HCT116 (cell line): ENCODE measurements around the gene FCN1. TPM values are rescaled to one million over a fixed set of nuclear protein-coding genes. Genes with fewer than 3 reads are reported as not detected.

Experiments used
- ATAC-seq: fragments of 200-7000 bp; cut with Tn5 transposase; 2 replicates; pipeline ENCODE4 v1.9.1; 2020; ENCODE audit warnings: mild to moderate bottlenecking, moderate library complexity
- BruUV-seq: library from RNA; stranded (reverse); fragments of 400-500 nt; replicated peaks from 2 replicates; lab custom pipeline; 2021; lab: Mats Ljungman, UMichigan
- CTCF ChIA-PET: fragments of 300-600 bp; sonication (Branson Sonifier 250); formaldehyde crosslinking; loops from one replicate; lab custom pipeline; 2021; ENCODE audit warnings: antibody characterized with exemption; lab: Charles Lee
- POLR2A ChIA-PET: fragments of 300-600, 350-600 bp; sonication (Branson Sonifier 250); formaldehyde crosslinking; loops from one replicate; lab custom pipeline; 2021; ENCODE audit warnings: antibody characterized with exemption; lab: Charles Lee
- RAD21 ChIA-PET, 2 experiments: fragments of 300-600 bp; sonication (Branson Sonifier 250); formaldehyde crosslinking; loops; one replicate each; lab custom pipeline; 2023; ENCODE audit warnings: low total read pairs in 2 of 2; ENCODE audit not compliant: uncharacterized antibody in 2 of 2, unreplicated experiment in 2 of 2, low non-redundant PET in 1 of 2; lab: Charles Lee
- DNase-seq: peaks from one replicate; pipeline ENCODE4 v3.0.0-alpha.2; 2010; ENCODE audit warnings: low read depth, low spot score
- H2AFZ ChIP-seq: fragments of 200-600 bp; shearing (Covaris generic), sonication (generic); 2 replicates; pipeline ENCODE4 v1.6.1; 2017; ENCODE audit warnings: low read depth, mixed run types, mixed read lengths, antibody characterized with exemption, low read length; ENCODE audit not compliant: poor library complexity, severe bottlenecking
- H3K27ac ChIP-seq: 2 replicates; pipeline ENCODE4 v1.5.1; 2012; ENCODE audit warnings: low read depth, low read length
- H3K27me3 ChIP-seq: fragments of 200-600 bp; sonication (generic); 2 replicates; pipeline ENCODE4 v1.6.1; 2016; ENCODE audit warnings: mixed run types, low read length, mixed read lengths; ENCODE audit not compliant: insufficient read depth
- H3K36me3 ChIP-seq, 2 experiments: fragments of 200-500 bp in 1 of 2; fragments of 200-600 bp in 1 of 2; sonication (Bioruptor generic) in 1 of 2; sonication (generic) in 1 of 2; 2 replicates each; pipeline versions ENCODE4 v1.5.1 to v1.6.1; 2014 to 2016; ENCODE audit warnings: low read length in 2 of 2, inconsistent platforms in 1 of 2, mixed read lengths in 1 of 2, mixed run types in 1 of 2; ENCODE audit not compliant: insufficient read depth in 2 of 2, control insufficient read depth in 1 of 2
- H3K4me1 ChIP-seq, 2 experiments: fragments of 200-600 bp in 1 of 2; sonication (generic) in 1 of 2; 2 replicates each; pipeline versions ENCODE4 v1.5.1 to v1.6.1; 2012 to 2017; ENCODE audit warnings: low read length in 2 of 2, inconsistent platforms in 1 of 2, mild to moderate bottlenecking in 1 of 2, mixed read lengths in 1 of 2, mixed run types in 1 of 2, moderate library complexity in 1 of 2; ENCODE audit not compliant: insufficient read depth in 2 of 2, control insufficient read depth in 1 of 2
- H3K4me2 ChIP-seq: fragments of 200-600 bp; sonication (generic); 2 replicates; pipeline ENCODE4 v1.6.1; 2017; ENCODE audit warnings: mixed run types, low read length, mixed read lengths
- H3K4me3 ChIP-seq, 2 experiments: fragments of 200-600 bp in 1 of 2; sonication (generic) in 1 of 2; replicated peaks in 1 of 2; 2 replicates each; pipeline ENCODE4 v1.5.1; 2011 to 2016; ENCODE audit warnings: low read length in 2 of 2, control low read depth in 1 of 2, low read depth in 1 of 2, mild to moderate bottlenecking in 1 of 2, mixed read lengths in 1 of 2, mixed run types in 1 of 2
- H3K79me2 ChIP-seq: fragments of 200-600 bp; sonication (generic); 2 replicates; pipeline ENCODE4 v1.6.1; 2017; ENCODE audit warnings: mild to moderate bottlenecking, mixed run types, low read length, moderate library complexity, mixed read lengths; ENCODE audit not compliant: insufficient read depth
- H3K9ac ChIP-seq: fragments of 200-600 bp; sonication (generic); 2 replicates; pipeline ENCODE4 v1.6.1; 2016; ENCODE audit warnings: low read length, mixed read lengths
- H3K9me2 ChIP-seq: fragments of 200-600 bp; sonication (generic), shearing (Covaris generic); 2 replicates; pipeline ENCODE4 v1.6.1; 2017; ENCODE audit warnings: mixed run types, mild to moderate bottlenecking, moderate library complexity; ENCODE audit not compliant: insufficient read depth
- H3K9me3 ChIP-seq, 2 experiments: fragments of 200-500 bp in 1 of 2; fragments of 200-600 bp in 1 of 2; sonication (Bioruptor generic) in 1 of 2; sonication (generic) in 1 of 2; 2 replicates each; pipeline ENCODE4 v1.6.1; 2014 to 2017; ENCODE audit warnings: low read length in 2 of 2, mixed read lengths in 2 of 2, inconsistent platforms in 1 of 2, low read depth in 1 of 2, mild to moderate bottlenecking in 1 of 2, mixed run types in 1 of 2, moderate library complexity in 1 of 2; ENCODE audit not compliant: control insufficient read depth in 1 of 2, insufficient read depth in 1 of 2
- H4K20me1 ChIP-seq: fragments of 200-600 bp; sonication (generic), shearing (Covaris generic); 2 replicates; pipeline ENCODE4 v1.6.1; 2017; ENCODE audit warnings: mixed run types, mild to moderate bottlenecking, moderate library complexity; ENCODE audit not compliant: insufficient read depth
- CEBPB ChIP-seq: IDR thresholded peaks from 2 replicates; pipeline ENCODE4 v1.6.1; 2012; ENCODE audit warnings: low read depth
- ELF1 ChIP-seq: IDR thresholded peaks from 2 replicates; pipeline ENCODE4 v1.6.1; 2012; ENCODE audit warnings: low read depth, borderline replicate concordance
- EZH2 ChIP-seq: fragments of 200-600 bp; sonication (generic); IDR thresholded peaks from 2 replicates; pipeline ENCODE4 v1.6.1; 2017; ENCODE audit warnings: antibody characterized with exemption, mixed run types
- JUND ChIP-seq: IDR thresholded peaks from 2 replicates; pipeline ENCODE4 v1.6.1; 2012
- RAD21 ChIP-seq: IDR thresholded peaks from 2 replicates; pipeline ENCODE4 v1.6.1; 2012; ENCODE audit warnings: low read depth, mild to moderate bottlenecking
- SIN3A ChIP-seq: IDR thresholded peaks from 2 replicates; pipeline ENCODE4 v1.6.1; 2012; ENCODE audit warnings: low read depth
- YY1 ChIP-seq: IDR thresholded peaks from 2 replicates; pipeline ENCODE4 v1.6.1; 2011; ENCODE audit warnings: low read length, low read depth, moderate library complexity, mild to moderate bottlenecking; ENCODE audit not compliant: insufficient replicate concordance; ENCODE audit errors: extremely low read depth
- intact Hi-C: fragments of 100-400 bp; cut with micrococcal nuclease; formaldehyde crosslinking; loops from 2 replicates; pipeline ENCODE4 v1.10.0; 2022
- total RNA-seq: library from RNA; stranded (reverse); gene quantifications from one replicate; pipeline ENCODE4 v1.2.1, GENCODE V29; 2021; ENCODE audit not compliant: unreplicated experiment
- TF ChIP-seq, protein P1 (sequence below): IDR thresholded peaks from 2 replicates; pipeline ENCODE4 v1.6.1; 2012; ENCODE audit warnings: low read depth
- TF ChIP-seq, protein P2 (sequence below), 3 experiments: fragments of 200-600 bp in 1 of 3; sonication (generic) in 1 of 3; IDR thresholded peaks in 2 of 3; conservative IDR thresholded peaks in 1 of 3; 2 replicates each; pipeline ENCODE4 v1.5.1; 2012 to 2017; ENCODE audit warnings: low read depth in 2 of 3, low read length in 2 of 3, antibody characterized with exemption in 1 of 3, borderline replicate concordance in 1 of 3, control low read depth in 1 of 3, mild to moderate bottlenecking in 1 of 3, mixed read lengths in 1 of 3, mixed run types in 1 of 3, moderate library complexity in 1 of 3; ENCODE audit not compliant: insufficient read depth in 1 of 3
- TF ChIP-seq, protein P3 (sequence below): IDR thresholded peaks from 2 replicates; pipeline ENCODE4 v1.6.1; 2011; ENCODE audit warnings: mild to moderate bottlenecking, low read length, moderate library complexity; ENCODE audit not compliant: insufficient replicate concordance; ENCODE audit errors: extremely low read depth

The FCN1 gene
- total RNA-seq, 1 experiment from 2014 or later: not detected

DNA sequence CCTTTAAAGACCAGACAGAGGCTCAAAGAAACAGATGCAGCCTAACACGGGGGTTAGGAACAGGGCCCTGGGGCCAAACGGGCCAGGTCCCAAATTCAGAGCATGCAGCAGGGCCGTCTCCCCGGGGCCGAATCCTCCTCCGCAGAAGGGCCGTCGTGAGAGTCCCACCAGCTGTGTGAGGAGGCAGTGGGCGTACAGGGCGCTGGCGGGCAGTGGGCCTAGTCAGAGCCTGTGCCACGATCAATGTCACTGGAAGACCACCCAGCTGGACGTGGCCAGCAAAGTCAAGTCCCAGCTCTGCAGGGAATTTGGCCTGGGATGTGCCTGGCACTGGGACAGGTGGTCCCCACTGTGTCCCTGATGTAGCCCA is 52.9 kb downstream of the FCN1 start:
- ChIA-PET CTCF (no interaction called here), POLR2A (no interaction called here), RAD21 (no interaction called here)
- DNase-seq (no peak), ATAC-seq (no peak)
- Histone ChIP-seq H3K9ac (no peak overlapping the region), H3K36me3 (no peaks in the 10 kb centered on the region), H4K20me1 (no peaks in the 10 kb centered on the region), H3K27me3 (no peaks in the 10 kb centered on the region), H3K27ac (no peak overlapping the region), H3K4me1 (no peaks in the 10 kb centered on the region), H2AFZ (no peak overlapping the region), H3K9me2 (no peaks in the 10 kb centered on the region), H3K79me2 (no peaks in the 10 kb centered on the region), H3K4me3 (no peak overlapping the region), H3K9me3 (no peaks in the 10 kb centered on the region), H3K4me2 (no peak overlapping the region)
- intact Hi-C loops: no loop called here
- TF ChIP-seq JUND (no peak), EZH2 (no peak), CEBPB (no peak), SIN3A (no peak), RAD21 (no peak), YY1 (no peak), ELF1 (no peak)
- TF ChIP-seq, protein P1, sequence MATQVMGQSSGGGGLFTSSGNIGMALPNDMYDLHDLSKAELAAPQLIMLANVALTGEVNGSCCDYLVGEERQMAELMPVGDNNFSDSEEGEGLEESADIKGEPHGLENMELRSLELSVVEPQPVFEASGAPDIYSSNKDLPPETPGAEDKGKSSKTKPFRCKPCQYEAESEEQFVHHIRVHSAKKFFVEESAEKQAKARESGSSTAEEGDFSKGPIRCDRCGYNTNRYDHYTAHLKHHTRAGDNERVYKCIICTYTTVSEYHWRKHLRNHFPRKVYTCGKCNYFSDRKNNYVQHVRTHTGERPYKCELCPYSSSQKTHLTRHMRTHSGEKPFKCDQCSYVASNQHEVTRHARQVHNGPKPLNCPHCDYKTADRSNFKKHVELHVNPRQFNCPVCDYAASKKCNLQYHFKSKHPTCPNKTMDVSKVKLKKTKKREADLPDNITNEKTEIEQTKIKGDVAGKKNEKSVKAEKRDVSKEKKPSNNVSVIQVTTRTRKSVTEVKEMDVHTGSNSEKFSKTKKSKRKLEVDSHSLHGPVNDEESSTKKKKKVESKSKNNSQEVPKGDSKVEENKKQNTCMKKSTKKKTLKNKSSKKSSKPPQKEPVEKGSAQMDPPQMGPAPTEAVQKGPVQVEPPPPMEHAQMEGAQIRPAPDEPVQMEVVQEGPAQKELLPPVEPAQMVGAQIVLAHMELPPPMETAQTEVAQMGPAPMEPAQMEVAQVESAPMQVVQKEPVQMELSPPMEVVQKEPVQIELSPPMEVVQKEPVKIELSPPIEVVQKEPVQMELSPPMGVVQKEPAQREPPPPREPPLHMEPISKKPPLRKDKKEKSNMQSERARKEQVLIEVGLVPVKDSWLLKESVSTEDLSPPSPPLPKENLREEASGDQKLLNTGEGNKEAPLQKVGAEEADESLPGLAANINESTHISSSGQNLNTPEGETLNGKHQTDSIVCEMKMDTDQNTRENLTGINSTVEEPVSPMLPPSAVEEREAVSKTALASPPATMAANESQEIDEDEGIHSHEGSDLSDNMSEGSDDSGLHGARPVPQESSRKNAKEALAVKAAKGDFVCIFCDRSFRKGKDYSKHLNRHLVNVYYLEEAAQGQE: no peak
- TF ChIP-seq, protein P2, sequence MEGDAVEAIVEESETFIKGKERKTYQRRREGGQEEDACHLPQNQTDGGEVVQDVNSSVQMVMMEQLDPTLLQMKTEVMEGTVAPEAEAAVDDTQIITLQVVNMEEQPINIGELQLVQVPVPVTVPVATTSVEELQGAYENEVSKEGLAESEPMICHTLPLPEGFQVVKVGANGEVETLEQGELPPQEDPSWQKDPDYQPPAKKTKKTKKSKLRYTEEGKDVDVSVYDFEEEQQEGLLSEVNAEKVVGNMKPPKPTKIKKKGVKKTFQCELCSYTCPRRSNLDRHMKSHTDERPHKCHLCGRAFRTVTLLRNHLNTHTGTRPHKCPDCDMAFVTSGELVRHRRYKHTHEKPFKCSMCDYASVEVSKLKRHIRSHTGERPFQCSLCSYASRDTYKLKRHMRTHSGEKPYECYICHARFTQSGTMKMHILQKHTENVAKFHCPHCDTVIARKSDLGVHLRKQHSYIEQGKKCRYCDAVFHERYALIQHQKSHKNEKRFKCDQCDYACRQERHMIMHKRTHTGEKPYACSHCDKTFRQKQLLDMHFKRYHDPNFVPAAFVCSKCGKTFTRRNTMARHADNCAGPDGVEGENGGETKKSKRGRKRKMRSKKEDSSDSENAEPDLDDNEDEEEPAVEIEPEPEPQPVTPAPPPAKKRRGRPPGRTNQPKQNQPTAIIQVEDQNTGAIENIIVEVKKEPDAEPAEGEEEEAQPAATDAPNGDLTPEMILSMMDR (IDR thresholded peaks at IDR 0.05 in 2 of 3, conservative IDR thresholded peaks at IDR 0.05 in 1 of 3; ENCODE audit: borderline replicate concordance in 1 of 3, insufficient read depth in 1 of 3, low read depth in 2 of 3, low read length in 2 of 3): no peak
- TF ChIP-seq, protein P3, sequence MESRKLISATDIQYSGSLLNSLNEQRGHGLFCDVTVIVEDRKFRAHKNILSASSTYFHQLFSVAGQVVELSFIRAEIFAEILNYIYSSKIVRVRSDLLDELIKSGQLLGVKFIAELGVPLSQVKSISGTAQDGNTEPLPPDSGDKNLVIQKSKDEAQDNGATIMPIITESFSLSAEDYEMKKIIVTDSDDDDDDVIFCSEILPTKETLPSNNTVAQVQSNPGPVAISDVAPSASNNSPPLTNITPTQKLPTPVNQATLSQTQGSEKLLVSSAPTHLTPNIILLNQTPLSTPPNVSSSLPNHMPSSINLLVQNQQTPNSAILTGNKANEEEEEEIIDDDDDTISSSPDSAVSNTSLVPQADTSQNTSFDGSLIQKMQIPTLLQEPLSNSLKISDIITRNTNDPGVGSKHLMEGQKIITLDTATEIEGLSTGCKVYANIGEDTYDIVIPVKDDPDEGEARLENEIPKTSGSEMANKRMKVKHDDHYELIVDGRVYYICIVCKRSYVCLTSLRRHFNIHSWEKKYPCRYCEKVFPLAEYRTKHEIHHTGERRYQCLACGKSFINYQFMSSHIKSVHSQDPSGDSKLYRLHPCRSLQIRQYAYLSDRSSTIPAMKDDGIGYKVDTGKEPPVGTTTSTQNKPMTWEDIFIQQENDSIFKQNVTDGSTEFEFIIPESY: no peak
- no TSS peak for BruUV-seq
